Stimulated activated CD4-positive, alpha-beta T cell treated with anti-CD3 and anti-CD28 coated beads, Interleukin-1b, Interleukin-23, amount 100 ng/mL, for 4 hours (primary cell): ENCODE measurements around the gene SHISA8.

Experiments
- DNase-seq, 2 donors: peaks; one replicate each; pipeline ENCODE4 v3.0.0-alpha.2; 2020; ENCODE audit warnings: low read depth in 2 of 2

The SHISA8 gene

GRCh38 chr22:41933411-41934177 lies 18.7 kb upstream of the SHISA8 start:
- no peak for DNase-seq

- DNase-seq: no peak
Observed at GRCh38 chr22:41932353-41932752, 17.5 kb upstream of the SHISA8 start.

- no peak for DNase-seq
Observed at GRCh38 chr22:41931701-41932269, 16.9 kb upstream of the SHISA8 start.

- DNase-seq: no peak
Observed at GRCh38 chr22:41929418-41929810, 14.5 kb upstream of the SHISA8 start.

GRCh38 chr22:41928593-41929417 lies 13.9 kb upstream of the SHISA8 start:
- no peak for DNase-seq

- DNase-seq: no peak
Observed at GRCh38 chr22:41927813-41928212, 12.9 kb upstream of the SHISA8 start.

- DNase-seq: peak; percentile 69 to 76
Observed at GRCh38 chr22:41925783-41926460, 11.0 kb upstream of the SHISA8 start.

- no peak for DNase-seq
Observed at GRCh38 chr22:41923595-41924276, 8.9 kb upstream of the SHISA8 start.

- DNase-seq: no peak
Observed at GRCh38 chr22:41922940-41923594, 8.2 kb upstream of the SHISA8 start.

- no peak for DNase-seq
Observed at GRCh38 chr22:41922328-41922727, 7.5 kb upstream of the SHISA8 start.

- no peak for DNase-seq
Observed at GRCh38 chr22:41920271-41920976, 5.5 kb upstream of the SHISA8 start.

GRCh38 chr22:41919357-41920224 lies 4.7 kb upstream of the SHISA8 start:
- peak; percentile 38 to 49 for DNase-seq

GRCh38 chr22:41917903-41918791 lies 3.3 kb upstream of the SHISA8 start:
- no peak for DNase-seq

- DNase-seq: no peak
Observed at GRCh38 chr22:41917375-41917902, 2.6 kb upstream of the SHISA8 start.

- DNase-seq: no peak
Observed at GRCh38 chr22:41916745-41917358, 2.0 kb upstream of the SHISA8 start.

- DNase-seq: no peak
Observed at GRCh38 chr22:41915786-41916493, 1.1 kb upstream of the SHISA8 start.

- no peak for DNase-seq
Observed at GRCh38 chr22:41914611-41915034, 251 bp downstream of the SHISA8 start.
